ENCODE data around the gene CBL.
"Not testable (repeated sequence)": the region's sequence is repeated elsewhere in the genome, so short reads cannot be mapped to it uniquely, and the experiment has no call there.

CBL gene

DNA sequence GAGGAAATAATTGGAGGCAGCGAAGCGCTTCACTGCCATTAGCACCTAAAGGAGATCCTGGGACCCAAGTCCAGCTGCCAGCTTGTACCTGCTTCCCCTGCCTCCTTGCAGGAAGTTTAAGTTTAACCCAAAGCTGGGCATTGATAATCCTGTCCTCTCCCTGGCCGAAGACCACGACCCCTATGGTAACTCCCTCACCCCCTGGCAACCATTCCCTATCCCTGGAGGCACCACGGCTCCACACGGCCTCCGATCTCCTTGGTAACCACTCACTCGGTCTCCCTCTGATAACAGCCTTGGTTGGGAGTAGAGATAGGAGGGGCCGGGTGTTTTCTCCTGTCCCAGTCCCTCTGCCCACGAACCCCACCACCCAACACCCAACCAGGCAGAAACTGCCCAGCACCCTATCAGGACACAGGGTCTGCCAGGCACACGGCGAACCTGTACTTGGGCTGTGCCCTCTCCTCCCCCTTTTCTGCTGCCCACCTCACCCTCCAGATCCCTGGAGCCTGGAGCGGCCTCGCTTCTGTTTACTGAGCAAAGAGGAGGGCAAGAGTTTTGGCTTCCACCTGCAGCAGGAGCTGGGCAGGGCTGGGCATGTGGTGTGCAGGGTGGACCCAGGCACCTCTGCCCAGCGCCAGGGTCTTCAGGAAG, 20.0 kb upstream of the CBL start:
- no peak for DNase-seq

GRCh38 chr11:119187123-119187892, 18.8 kb upstream of the CBL start:
- DNase-seq, result no peak

GRCh38 chr11:119188067-119188466, 18.1 kb upstream of the CBL start:
- no peak for DNase-seq

DNA sequence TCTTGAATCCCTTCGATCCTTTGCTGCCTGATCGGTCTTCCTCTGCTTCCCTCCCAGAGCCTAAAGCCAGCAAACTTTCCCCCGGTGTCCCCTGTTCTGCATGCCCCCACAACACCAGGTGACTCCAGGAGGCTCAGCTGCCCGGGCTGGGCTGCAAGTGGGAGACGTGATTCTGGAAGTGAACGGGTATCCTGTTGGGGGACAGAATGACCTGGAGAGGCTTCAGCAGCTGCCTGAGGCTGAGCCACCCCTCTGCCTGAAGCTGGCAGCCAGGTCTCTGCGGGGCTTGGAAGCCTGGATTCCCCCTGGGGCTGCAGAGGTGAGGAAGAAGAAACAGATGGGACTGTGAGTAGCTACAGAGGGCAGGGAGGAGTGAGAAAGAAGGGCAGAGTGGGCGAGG, 17.3 kb upstream of the CBL start:
- DNase-seq, result no peak

DNA sequence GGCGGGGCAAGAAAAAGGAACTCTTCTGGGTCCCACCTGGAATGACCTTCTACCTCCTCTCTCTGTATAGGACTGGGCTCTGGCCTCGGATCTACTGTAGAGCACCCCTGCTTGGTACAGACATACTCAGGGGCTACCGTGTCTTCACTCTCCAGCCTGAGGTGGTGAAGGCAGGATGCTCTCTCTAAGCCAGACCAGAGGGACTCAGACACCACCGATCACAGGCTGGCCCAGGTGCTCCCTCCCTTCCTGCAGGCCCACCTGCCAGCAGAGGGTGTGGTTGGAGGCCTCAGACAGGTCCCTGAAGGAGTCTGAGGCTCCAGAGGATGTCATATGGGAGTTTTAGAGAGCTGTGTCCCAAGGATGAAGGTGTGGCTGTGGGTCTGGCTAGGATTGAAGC, 16.7 kb upstream of the CBL start:
- no peak for DNase-seq

- DNase-seq, result no peak
Observed at GRCh38 chr11:119190531-119190930, 15.6 kb upstream of the CBL start.

GRCh38 chr11:119191265-119191664, 14.9 kb upstream of the CBL start:
- not testable (repeated sequence) for DNase-seq

DNA sequence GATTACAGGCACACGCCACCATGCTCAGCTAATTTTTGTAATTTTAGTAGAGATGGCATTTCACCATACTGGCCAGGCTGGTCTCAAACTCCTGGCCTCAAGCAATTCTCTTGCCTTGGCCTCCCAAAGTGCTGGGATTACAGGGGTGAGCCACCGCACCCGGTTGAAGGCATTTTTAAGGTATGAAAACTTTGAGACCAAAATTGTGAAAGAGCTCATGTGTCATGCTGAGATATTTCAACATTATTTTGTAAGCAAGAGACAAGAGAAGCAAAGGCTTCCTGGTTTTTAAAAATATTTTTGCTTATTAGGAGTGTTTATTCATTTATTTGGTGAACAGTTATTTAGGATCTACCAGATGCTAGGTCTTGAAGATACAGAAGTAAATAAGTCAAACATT, 14.0 kb upstream of the CBL start:
- DNase-seq, result no peak

DNA sequence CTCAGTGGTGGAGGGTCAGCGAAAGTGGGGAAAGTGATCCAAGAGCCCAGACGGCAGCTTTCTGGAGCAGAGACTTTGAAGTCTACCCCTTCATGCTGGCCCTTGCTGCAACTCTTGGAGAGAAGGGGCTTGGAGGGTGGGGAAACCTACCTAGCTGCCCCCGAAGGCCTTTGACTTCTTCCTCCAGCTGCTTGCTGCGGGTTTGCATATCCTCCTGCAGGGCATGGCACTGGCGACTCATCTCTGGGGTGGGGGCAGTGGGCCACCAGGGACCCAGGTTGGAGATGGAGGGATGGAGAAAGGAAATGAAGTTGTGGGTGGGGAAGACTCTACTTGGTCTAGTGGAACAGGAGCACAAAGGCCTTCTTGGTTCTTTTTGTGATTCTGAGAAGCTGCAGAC, 13.1 kb upstream of the CBL start:
- DNase-seq, result no peak

DNA sequence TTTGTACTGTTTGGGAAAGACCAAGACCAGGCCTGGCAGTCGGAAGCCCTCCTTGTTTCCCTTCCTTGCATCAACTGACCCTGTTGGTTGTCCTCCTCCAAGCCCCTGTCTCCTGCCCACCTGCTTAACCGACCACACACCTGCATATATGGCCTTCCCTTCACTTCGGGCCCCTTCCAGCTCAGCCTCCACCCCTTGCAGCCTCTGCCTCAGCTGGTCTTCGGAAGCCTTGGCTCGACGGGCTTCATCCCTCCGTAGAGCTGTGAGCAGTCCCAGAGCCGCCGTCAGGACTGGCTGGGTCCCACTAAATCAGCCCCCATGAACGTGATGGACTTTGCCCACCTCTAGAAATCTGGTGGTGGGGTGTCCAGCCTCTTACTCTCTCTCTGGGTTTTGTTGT, 12.5 kb upstream of the CBL start:
- DNase-seq, result no peak

DNA sequence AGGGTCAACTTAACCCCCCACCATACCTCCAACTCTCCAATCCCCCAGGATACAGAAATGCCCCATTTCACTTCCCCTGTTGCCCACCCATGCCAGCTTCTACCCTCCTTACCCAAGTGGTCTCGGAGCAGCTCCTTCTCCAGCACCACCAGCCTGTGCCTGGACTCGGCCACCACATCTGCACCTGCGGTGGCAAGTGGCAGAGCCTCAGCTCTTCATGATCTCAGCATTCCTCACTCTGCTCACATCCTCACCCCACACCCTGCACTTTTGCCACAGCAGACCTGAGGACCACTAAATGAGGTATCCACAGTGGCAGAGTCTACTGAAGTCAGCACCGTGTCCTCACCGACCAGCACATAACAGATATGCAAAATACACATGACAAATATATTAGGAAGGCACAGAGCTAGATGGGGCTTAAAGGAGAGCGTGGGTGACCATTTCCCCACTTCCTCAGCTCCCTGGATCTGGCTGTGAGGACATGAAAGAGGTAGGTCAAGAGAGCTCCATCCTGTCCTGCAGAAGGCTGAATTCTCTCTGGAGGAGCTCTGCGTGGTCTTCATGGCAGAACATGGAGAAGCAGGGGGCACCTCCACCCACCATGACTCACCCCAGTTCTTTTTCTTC, 11.2 kb upstream of the CBL start:
- DNase-seq, result no peak

- DNase-seq, result no peak
Observed at GRCh38 chr11:119195680-119196079, 10.5 kb upstream of the CBL start.

DNA sequence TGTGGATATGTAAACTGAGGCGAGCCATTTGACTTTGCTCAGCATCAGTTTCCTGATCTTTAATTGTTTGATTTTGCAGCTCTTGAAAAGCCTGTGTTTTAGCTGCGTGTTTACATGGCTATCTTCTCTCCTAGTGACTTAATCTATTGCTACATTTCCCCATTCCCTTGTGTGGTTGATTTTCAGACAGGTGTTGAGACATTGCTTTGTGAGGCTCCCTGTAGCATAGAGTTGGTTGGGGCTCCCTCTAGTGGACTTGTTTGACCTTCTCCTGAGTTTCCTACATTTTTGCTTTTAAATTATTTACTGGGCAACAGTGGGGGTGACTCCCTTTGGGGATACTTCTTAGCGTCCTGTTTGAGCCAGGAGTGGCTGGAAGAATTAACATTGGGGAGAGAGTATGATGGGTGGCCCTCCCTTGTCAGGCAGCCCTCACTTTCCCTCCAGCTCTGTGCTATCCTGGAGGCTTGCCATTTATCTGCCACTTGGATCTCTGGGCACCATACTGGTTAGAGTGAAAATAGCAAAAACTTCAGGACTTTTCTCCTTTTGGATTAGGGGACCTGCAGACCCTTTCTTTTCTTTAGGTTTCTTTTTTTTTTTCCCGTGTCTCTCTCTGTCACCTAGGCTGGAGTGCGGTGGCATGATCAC, 9.2 kb upstream of the CBL start:
- peak in 2 of 4 experiments; percentile 12 to 26 for DNase-seq

DNA sequence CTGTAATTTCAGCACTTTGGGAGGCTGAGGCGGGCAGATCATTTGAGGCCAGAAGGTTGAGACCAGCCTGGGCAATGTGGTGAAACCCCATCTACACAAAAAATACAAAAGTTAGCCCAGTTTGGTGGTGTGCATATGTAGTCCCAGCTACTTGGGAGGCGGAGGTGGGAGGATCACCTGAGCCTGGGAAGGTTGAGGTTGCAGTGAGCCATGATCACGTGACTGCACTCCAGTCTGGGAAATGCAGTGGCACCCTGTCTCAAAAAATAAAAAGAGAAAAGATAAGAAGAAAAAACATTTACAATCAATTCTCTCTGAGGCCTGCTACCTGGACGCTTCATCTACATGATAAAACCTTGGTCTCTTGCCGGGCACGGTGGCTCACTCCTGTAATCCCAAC, 7.2 kb upstream of the CBL start:
- no peak for DNase-seq

- DNase-seq, result not testable (repeated sequence)
Observed at GRCh38 chr11:119201236-119201635, 4.9 kb upstream of the CBL start.

GRCh38 chr11:119202554-119202953, 3.6 kb upstream of the CBL start:
- no peak for DNase-seq

DNA sequence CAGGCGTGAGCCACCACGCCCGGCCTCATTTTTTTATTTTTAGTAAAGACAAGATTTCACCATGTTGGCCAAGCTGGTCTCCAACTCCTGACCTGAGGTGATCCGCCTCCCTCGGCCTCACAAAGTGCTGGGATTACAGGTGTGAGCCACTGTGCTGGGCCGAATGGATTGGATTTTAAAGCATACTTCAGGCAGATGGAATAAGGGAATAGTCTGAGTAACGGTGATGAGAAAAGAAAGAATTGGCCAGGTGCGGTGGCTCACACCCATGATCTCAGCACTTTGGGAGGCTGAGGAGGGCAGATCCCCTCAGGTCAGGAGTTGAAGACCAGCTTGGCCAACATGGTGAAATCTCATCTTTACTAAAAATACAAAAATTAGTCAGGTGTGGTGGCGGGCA, 2.1 kb upstream of the CBL start:
- no peak for DNase-seq

DNA sequence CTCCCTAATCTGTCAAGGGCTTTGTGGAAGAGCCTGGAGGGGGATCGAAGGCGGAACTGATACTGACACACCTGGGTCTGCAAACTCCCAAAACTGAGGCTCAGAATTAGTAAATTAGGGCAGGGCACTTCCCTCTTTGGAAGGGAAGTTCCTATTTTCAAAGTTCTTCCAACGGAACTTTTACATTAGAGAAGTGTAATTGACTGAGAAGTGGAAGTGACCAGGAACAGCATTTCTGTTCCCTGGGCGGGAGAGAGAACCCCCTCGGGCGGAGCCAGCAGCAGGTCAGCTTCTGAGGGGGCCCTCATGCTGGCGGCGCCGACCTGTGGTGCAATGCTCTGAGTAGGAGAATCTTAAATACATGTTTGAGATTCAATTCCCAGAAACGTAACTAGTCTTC, 1.1 kb upstream of the CBL start:
- DNase-seq, result no peak

- DNase-seq, result peak in 3 of 4 experiments; percentile 24 to 36 (median 34)
Observed at GRCh38 chr11:119206511-119207414, 624 bp downstream of the CBL start.

DNA sequence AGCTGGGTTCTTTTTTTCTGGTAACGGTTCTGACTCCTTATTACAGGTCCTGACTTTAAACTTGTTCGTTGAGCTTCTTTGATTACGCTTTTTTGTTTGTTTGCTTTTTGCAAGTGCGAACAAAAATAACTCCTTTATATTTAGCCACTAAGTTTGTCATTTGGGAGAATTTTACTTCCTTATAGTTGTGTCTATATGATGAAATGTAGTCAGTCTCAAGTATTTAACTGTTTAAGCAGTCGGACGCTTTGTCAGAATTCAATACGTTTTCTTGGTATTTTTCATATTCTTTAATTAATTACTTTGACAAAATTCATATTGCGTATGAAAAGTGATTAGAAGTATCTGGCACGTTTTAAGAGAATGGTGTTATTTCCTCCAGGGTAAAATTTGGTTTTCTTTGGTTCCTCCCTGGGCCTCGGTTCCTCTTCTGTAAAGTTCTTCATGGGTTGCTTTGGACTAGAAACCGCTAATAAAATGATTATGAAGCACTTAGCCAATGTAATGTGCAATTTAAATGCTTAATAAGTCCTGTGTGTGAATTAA, 1.3 kb downstream of the CBL start:
- DNase-seq, result no peak

DNA sequence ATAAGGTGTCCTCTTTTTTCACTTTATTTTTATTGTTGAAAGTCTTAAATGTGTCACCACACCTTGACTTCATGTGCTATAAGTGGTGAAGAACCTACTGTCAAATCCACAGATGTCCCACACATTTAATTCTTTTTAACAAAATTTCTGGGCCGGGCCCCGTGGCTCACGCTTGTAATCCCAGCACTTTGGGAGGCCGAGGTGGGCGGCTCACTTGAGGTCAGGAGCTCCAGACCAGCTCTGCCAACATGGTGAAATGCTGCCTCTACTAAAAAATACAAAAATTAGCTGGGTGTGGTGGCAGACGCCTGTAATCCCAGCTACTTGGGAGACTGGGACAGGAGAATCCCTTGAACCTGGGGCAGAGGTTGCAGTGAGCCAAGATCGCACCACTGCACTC, 3.0 kb downstream of the CBL start:
- DNase-seq, result no peak

GRCh38 chr11:119210050-119210449, 3.9 kb downstream of the CBL start:
- no peak for DNase-seq

All from activated naive CD4-positive, alpha-beta T cell (primary cell).